SK-N-SH (cell line): ENCODE data around the gene CMTM8. TPM values are rescaled to one million over a fixed set of nuclear protein-coding genes. Genes with fewer than 3 reads are reported as not detected.

Source experiments
- CTCF ChIA-PET: fragments of 300-600, 350-600 bp; formaldehyde crosslinking; extraction: SDS; loops from one replicate; lab custom pipeline; 2021; lab: Yijun Ruan, JAX
- POLR2A ChIA-PET: fragments of 350-600 bp; sonication (Branson Sonifier 250); formaldehyde crosslinking; extraction: SDS; loops from one replicate; lab custom pipeline; 2020; ENCODE audit warnings: antibody characterized with exemption, inconsistent platforms; lab: Yijun Ruan, JAX
- DNase-seq: peaks from one replicate; pipeline ENCODE4 v3.0.0; 2012
- H2AFZ ChIP-seq: fragments of 200-600 bp; sonication (generic); 2 replicates; pipeline ENCODE4 v1.8.1; 2016; ENCODE audit warnings: antibody characterized with exemption, mild to moderate bottlenecking, low read depth
- H3F3A ChIP-seq: fragments of 200-600 bp; sonication (generic); replicated peaks from 2 replicates; pipeline ENCODE3; 2016; ENCODE audit warnings: antibody characterized with exemption, mild to moderate bottlenecking; ENCODE audit not compliant: insufficient read depth
- H3K27ac ChIP-seq, 2 experiments: fragments of 200-500 bp in 1 of 2; fragments of 200-600 bp in 1 of 2; sonication (Bioruptor generic) in 1 of 2; sonication (generic), shearing (Covaris generic) in 1 of 2; 2 replicates each; pipeline versions ENCODE4 v1.5.1 to v1.6.1; 2014 to 2016; ENCODE audit warnings: low read depth in 2 of 2, inconsistent platforms in 1 of 2, low read length in 1 of 2, mild to moderate bottlenecking in 1 of 2, mixed read lengths in 1 of 2
- H3K27me3 ChIP-seq: fragments of 200-600 bp; sonication (generic), shearing (Covaris generic); 2 replicates; pipeline ENCODE4 v1.6.1; 2016; ENCODE audit warnings: mixed run types; ENCODE audit not compliant: insufficient read depth
- H3K36me3 ChIP-seq, 2 experiments: fragments of 200-500 bp in 1 of 2; fragments of 200-600 bp in 1 of 2; sonication (Bioruptor generic) in 1 of 2; sonication (generic) in 1 of 2; replicated peaks in 1 of 2; 2 replicates each; pipeline versions ENCODE3 to v1.5.1; 2014 to 2016; ENCODE audit warnings: low read length in 1 of 2, mild to moderate bottlenecking in 1 of 2; ENCODE audit not compliant: insufficient read depth in 2 of 2, control insufficient read depth in 1 of 2
- H3K4me1 ChIP-seq, 2 experiments: fragments of 200-500 bp in 1 of 2; fragments of 200-600 bp in 1 of 2; sonication (Bioruptor generic) in 1 of 2; sonication (generic), shearing (Covaris generic) in 1 of 2; 2 replicates each; pipeline versions ENCODE4 v1.5.1 to v1.6.1; 2014 to 2016; ENCODE audit warnings: low read depth in 1 of 2, low read length in 1 of 2, mixed run types in 1 of 2; ENCODE audit not compliant: insufficient read depth in 2 of 2, control insufficient read depth in 1 of 2
- H3K4me2 ChIP-seq: fragments of 200-600 bp; sonication (generic), shearing (Covaris generic); 2 replicates; pipeline ENCODE4 v1.6.1; 2017; ENCODE audit warnings: mixed run types
- H3K4me3 ChIP-seq, 2 experiments: fragments of 200-500 bp in 1 of 2; fragments of 200-600 bp in 1 of 2; sonication (Bioruptor generic) in 1 of 2; sonication (generic), shearing (Covaris generic) in 1 of 2; 2 replicates each; pipeline versions ENCODE4 v1.5.1 to v1.8.1; 2014 to 2016; ENCODE audit warnings: low read depth in 2 of 2, inconsistent platforms in 1 of 2, low read length in 1 of 2, mild to moderate bottlenecking in 1 of 2, mixed read lengths in 1 of 2, moderate library complexity in 1 of 2
- H3K79me2 ChIP-seq: fragments of 200-600 bp; sonication (generic); 2 replicates; pipeline ENCODE4 v1.8.1; 2017; ENCODE audit warnings: mild to moderate bottlenecking; ENCODE audit not compliant: insufficient read depth
- H3K9ac ChIP-seq: fragments of 200-600 bp; sonication (generic); 2 replicates; pipeline ENCODE4 v1.6.1; 2017; ENCODE audit warnings: mixed run types
- H3K9me2 ChIP-seq: fragments of 200-600 bp; sonication (generic); 2 replicates; pipeline ENCODE4 v1.6.1; 2017; ENCODE audit warnings: mixed run types
- H3K9me3 ChIP-seq: fragments of 200-600 bp; sonication (generic); 2 replicates; pipeline ENCODE4 v1.6.1; 2017; ENCODE audit warnings: mixed run types, mild to moderate bottlenecking, moderate library complexity
- H4K20me1 ChIP-seq: fragments of 200-600 bp; sonication (generic); 2 replicates; pipeline ENCODE4 v1.6.1; 2017; ENCODE audit warnings: mild to moderate bottlenecking, mixed run types; ENCODE audit not compliant: insufficient read depth
- CHD2 ChIP-seq: fragments of 150-350 bp; IDR thresholded peaks from 2 replicates; pipeline ENCODE4 v1.6.1; 2018; ENCODE audit warnings: low read length; ENCODE audit not compliant: partially characterized antibody
- EZH2phosphoT487 ChIP-seq: fragments of 200-600 bp; sonication (generic); IDR thresholded peaks from 2 replicates; pipeline ENCODE4 v1.6.1; 2017; ENCODE audit warnings: low read depth, mixed run types, mild to moderate bottlenecking, antibody characterized with exemption, moderate library complexity, borderline replicate concordance
- FOSL2 ChIP-seq: IDR thresholded peaks from 2 replicates; pipeline ENCODE4 v1.4.0; 2012; ENCODE audit warnings: low read depth, mild to moderate bottlenecking, moderate library complexity, borderline replicate concordance
- GABPA ChIP-seq: IDR thresholded peaks from 2 replicates; pipeline ENCODE4 v1.4.0; 2012; ENCODE audit warnings: low read depth, mild to moderate bottlenecking
- JUND ChIP-seq: IDR thresholded peaks from 2 replicates; pipeline ENCODE4 v1.4.0; 2012
- MEF2A ChIP-seq: IDR thresholded peaks from 2 replicates; pipeline ENCODE4 v1.4.0; 2012; ENCODE audit warnings: low read depth, borderline replicate concordance
- MXI1 ChIP-seq: IDR thresholded peaks from 2 replicates; pipeline ENCODE4 v1.6.1; 2012; ENCODE audit warnings: mild to moderate bottlenecking, low read depth, low read length, improper control_type of control experiment
- NFIC ChIP-seq: IDR thresholded peaks from 2 replicates; pipeline ENCODE4 v1.4.0; 2012; ENCODE audit warnings: borderline replicate concordance
- NRF1 ChIP-seq: IDR thresholded peaks from 2 replicates; pipeline ENCODE4 v1.6.1; 2012; ENCODE audit warnings: low read depth, mild to moderate bottlenecking, low read length
- RAD21 ChIP-seq: IDR thresholded peaks from 2 replicates; pipeline ENCODE4 v1.6.1; 2012; ENCODE audit warnings: mild to moderate bottlenecking, low read length
- RXRA ChIP-seq: IDR thresholded peaks from 2 replicates; pipeline ENCODE4 v1.4.0; 2012; ENCODE audit warnings: low read depth, mild to moderate bottlenecking, borderline replicate concordance
- SMC3 ChIP-seq: IDR thresholded peaks from 2 replicates; pipeline ENCODE4 v1.6.1; 2012; ENCODE audit warnings: low read depth, low read length, improper control_type of control experiment
- TAF1 ChIP-seq: IDR thresholded peaks from 2 replicates; pipeline ENCODE4 v1.6.1; 2012; ENCODE audit warnings: low read depth, mild to moderate bottlenecking, low read length, moderate library complexity, borderline replicate concordance
- TCF12 ChIP-seq: IDR thresholded peaks from 2 replicates; pipeline ENCODE4 v1.4.0; 2012
- WGBS: methylation state at CpG from one replicate; pipeline ENCODE4 v1.1.6; 2017; ENCODE audit warnings: low lambda C conversion rate; 5-methylcytosine and 5-hydroxymethylcytosine counted together
- polyA plus RNA-seq, 3 experiments: library from polyadenylated mRNA; depleted of rRNA; stranded (reverse); fragments of >200 nt; gene quantifications; 2 replicates each; pipeline ENCODE4 v1.2.3, GENCODE V29; 2012
- TF ChIP-seq, protein P1 (sequence below): fragments of 200-600 bp; sonication (generic); IDR thresholded peaks from 2 replicates; pipeline ENCODE4 v1.6.1; 2017; ENCODE audit warnings: antibody characterized with exemption, mild to moderate bottlenecking, moderate library complexity
- TF ChIP-seq, protein P2 (sequence below): IDR thresholded peaks from 2 replicates; pipeline ENCODE4 v1.6.1; 2012; ENCODE audit warnings: mild to moderate bottlenecking, low read depth, low read length, moderate library complexity
- TF ChIP-seq, protein P3 (sequence below): IDR thresholded peaks from 2 replicates; pipeline ENCODE4; 2012
- TF ChIP-seq, protein P4 (sequence below): IDR thresholded peaks from 2 replicates; pipeline ENCODE4 v1.4.0; 2012; ENCODE audit warnings: low read depth

The CMTM8 gene
- polyA plus RNA-seq, 1 of the 3 experiments (the other 2 are of a cell fraction), result 9.7 TPM

DNA sequence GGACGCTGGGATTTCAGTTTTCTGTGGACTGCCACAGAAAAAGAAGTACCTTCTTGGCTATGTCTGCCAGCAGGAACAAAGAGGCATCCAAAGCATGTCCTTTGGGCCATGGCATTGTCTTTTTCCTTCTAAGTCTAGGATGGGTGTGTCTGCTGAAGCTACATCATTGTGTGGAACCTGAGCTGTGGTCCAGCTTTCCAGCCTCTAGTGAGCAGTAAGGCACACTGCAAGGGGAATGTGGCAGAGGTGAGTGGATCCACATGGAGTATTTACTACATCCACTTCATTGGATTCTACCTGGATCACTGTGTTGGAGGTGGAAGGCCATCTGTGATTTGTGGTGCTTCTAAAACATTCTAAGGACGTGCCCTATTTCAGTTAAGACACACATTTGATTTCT lies 23.7 kb downstream of the CMTM8 start:
- Histone ChIP-seq H3K9me2 (no peaks in the 10 kb centered on the region), H3K4me1 (no peaks in the 10 kb centered on the region), H3K4me3 (no peak overlapping the region), H4K20me1 (no peaks in the 10 kb centered on the region), H3K4me2 (no peak overlapping the region), H3K36me3 (no peaks in the 10 kb centered on the region), H3K79me2 (no peaks in the 10 kb centered on the region), H3K9me3 (no peaks in the 10 kb centered on the region), H3K27ac (no peak overlapping the region), H3K9ac (no peak overlapping the region), H3F3A (no peaks in the 10 kb centered on the region), H2AFZ (no peak overlapping the region), H3K27me3 (no peaks in the 10 kb centered on the region)
- ChIA-PET CTCF (interaction anchor here (1.4 kb wide), 1 partner anchor 23 kb away, joined by 3 read pairs; the partner anchor contains the start of gene CMTM8), POLR2A (no interaction called here)
- TF ChIP-seq, protein P1, sequence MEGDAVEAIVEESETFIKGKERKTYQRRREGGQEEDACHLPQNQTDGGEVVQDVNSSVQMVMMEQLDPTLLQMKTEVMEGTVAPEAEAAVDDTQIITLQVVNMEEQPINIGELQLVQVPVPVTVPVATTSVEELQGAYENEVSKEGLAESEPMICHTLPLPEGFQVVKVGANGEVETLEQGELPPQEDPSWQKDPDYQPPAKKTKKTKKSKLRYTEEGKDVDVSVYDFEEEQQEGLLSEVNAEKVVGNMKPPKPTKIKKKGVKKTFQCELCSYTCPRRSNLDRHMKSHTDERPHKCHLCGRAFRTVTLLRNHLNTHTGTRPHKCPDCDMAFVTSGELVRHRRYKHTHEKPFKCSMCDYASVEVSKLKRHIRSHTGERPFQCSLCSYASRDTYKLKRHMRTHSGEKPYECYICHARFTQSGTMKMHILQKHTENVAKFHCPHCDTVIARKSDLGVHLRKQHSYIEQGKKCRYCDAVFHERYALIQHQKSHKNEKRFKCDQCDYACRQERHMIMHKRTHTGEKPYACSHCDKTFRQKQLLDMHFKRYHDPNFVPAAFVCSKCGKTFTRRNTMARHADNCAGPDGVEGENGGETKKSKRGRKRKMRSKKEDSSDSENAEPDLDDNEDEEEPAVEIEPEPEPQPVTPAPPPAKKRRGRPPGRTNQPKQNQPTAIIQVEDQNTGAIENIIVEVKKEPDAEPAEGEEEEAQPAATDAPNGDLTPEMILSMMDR, result no peak
- TF ChIP-seq GABPA (no peak), SMC3 (no peak), TAF1 (no peak), CHD2 (no peak), NFIC (no peak), RAD21 (no peak), JUND (no peak), FOSL2 (no peak), MEF2A (no peak), RXRA (no peak), NRF1 (no peak), EZH2phosphoT487 (no peak), MXI1 (no peak), TCF12 (no peak)
- TF ChIP-seq, protein P2, sequence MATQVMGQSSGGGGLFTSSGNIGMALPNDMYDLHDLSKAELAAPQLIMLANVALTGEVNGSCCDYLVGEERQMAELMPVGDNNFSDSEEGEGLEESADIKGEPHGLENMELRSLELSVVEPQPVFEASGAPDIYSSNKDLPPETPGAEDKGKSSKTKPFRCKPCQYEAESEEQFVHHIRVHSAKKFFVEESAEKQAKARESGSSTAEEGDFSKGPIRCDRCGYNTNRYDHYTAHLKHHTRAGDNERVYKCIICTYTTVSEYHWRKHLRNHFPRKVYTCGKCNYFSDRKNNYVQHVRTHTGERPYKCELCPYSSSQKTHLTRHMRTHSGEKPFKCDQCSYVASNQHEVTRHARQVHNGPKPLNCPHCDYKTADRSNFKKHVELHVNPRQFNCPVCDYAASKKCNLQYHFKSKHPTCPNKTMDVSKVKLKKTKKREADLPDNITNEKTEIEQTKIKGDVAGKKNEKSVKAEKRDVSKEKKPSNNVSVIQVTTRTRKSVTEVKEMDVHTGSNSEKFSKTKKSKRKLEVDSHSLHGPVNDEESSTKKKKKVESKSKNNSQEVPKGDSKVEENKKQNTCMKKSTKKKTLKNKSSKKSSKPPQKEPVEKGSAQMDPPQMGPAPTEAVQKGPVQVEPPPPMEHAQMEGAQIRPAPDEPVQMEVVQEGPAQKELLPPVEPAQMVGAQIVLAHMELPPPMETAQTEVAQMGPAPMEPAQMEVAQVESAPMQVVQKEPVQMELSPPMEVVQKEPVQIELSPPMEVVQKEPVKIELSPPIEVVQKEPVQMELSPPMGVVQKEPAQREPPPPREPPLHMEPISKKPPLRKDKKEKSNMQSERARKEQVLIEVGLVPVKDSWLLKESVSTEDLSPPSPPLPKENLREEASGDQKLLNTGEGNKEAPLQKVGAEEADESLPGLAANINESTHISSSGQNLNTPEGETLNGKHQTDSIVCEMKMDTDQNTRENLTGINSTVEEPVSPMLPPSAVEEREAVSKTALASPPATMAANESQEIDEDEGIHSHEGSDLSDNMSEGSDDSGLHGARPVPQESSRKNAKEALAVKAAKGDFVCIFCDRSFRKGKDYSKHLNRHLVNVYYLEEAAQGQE, result no peak
- TF ChIP-seq, protein P3, sequence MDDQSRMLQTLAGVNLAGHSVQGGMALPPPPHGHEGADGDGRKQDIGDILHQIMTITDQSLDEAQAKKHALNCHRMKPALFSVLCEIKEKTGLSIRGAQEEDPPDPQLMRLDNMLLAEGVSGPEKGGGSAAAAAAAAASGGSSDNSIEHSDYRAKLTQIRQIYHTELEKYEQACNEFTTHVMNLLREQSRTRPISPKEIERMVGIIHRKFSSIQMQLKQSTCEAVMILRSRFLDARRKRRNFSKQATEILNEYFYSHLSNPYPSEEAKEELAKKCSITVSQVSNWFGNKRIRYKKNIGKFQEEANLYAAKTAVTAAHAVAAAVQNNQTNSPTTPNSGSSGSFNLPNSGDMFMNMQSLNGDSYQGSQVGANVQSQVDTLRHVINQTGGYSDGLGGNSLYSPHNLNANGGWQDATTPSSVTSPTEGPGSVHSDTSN, result no peak
- TF ChIP-seq, protein P4, sequence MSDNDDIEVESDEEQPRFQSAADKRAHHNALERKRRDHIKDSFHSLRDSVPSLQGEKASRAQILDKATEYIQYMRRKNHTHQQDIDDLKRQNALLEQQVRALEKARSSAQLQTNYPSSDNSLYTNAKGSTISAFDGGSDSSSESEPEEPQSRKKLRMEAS, result no peak
- DNase-seq, result no peak
- 72% methylated on average over 2 of the region's 2 CpGs for WGBS
